ENCODE results near the gene WNT2B. TPM values are rescaled to one million over a fixed set of nuclear protein-coding genes. Genes with fewer than 3 reads are reported as not detected.

Gene WNT2B
- total RNA-seq, 1 experiment from 2014 or later, result 0.68 TPM

DNA sequence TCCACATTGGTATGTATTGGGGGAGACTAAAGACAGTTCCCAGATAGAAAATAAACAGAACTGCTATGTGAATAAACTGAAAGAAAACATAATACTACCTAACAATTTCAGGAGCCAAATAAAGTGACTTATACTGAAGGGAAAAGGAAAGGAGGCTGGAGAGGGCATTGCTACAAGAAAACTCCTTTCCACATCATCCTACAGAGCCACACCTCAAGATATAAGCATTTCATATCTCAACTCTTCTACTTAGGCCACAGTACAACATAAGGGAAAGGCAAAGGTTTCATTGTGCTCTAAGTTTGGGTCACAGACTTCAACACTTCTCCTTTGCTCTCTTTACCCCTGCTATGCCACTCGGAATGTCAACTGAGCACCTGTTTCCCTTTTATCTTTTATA is 55.3 kb downstream of the WNT2B start:
- no CpG with 5 or more reads among the region's 1 CpG for WGBS (ENCODE audit: extremely low coverage, insufficient read length, low lambda C conversion rate)
- H4K20me1 ChIP-seq (ENCODE audit: control insufficient read depth, insufficient read depth, insufficient read length), result no peaks in the 10 kb centered on the region
- H3K9me3 ChIP-seq (ENCODE audit: control insufficient read depth, low read depth, low read length), result no peaks in the 10 kb centered on the region
- no peak overlapping the region for H3K18ac ChIP-seq (ENCODE audit: insufficient read length, low read depth, low read length)
- H2BK15ac ChIP-seq (ENCODE audit: low read depth, low read length), result no peak overlapping the region
- no peak overlapping the region for H3K4me3 Mint-ChIP-seq
- no peak overlapping the region for H3T11ph ChIP-seq (ENCODE audit: low read length)
- no peaks in the 10 kb centered on the region for H3K23me2 ChIP-seq (ENCODE audit: insufficient read length, low read depth, low read length, poor library complexity, severe bottlenecking)
- H3K79me1 ChIP-seq (ENCODE audit: insufficient read depth, low read depth, low read length, poor library complexity, severe bottlenecking), result no peaks in the 10 kb centered on the region
- no peak overlapping the region for H3K27ac Mint-ChIP-seq
- no peak overlapping the region for H2BK12ac ChIP-seq (ENCODE audit: insufficient read length, low read depth, low read length)
- H3K4ac ChIP-seq (ENCODE audit: low read depth, low read length), result no peak overlapping the region
- no peaks in the 10 kb centered on the region for H3K27me3 ChIP-seq (ENCODE audit: insufficient read depth, low read length)
- H3K27me3 Mint-ChIP-seq (ENCODE audit: low read depth), result no peaks in the 10 kb centered on the region
- no peak overlapping the region for H3K23ac ChIP-seq (ENCODE audit: insufficient read length, low read depth, low read length)
- no peak overlapping the region for H3K56ac ChIP-seq (ENCODE audit: insufficient read length, low read depth, low read length)
- no peaks in the 10 kb centered on the region for H3K79me2 ChIP-seq (ENCODE audit: insufficient read depth, low read length)
- H4K91ac ChIP-seq (ENCODE audit: insufficient read length, low read depth, low read length), result no peak overlapping the region
- H2BK20ac ChIP-seq (ENCODE audit: low read depth, low read length, poor library complexity, severe bottlenecking), result no peak overlapping the region
- no peak overlapping the region for H2AFZ ChIP-seq (ENCODE audit: low read length)
- TF ChIP-seq, protein P1, sequence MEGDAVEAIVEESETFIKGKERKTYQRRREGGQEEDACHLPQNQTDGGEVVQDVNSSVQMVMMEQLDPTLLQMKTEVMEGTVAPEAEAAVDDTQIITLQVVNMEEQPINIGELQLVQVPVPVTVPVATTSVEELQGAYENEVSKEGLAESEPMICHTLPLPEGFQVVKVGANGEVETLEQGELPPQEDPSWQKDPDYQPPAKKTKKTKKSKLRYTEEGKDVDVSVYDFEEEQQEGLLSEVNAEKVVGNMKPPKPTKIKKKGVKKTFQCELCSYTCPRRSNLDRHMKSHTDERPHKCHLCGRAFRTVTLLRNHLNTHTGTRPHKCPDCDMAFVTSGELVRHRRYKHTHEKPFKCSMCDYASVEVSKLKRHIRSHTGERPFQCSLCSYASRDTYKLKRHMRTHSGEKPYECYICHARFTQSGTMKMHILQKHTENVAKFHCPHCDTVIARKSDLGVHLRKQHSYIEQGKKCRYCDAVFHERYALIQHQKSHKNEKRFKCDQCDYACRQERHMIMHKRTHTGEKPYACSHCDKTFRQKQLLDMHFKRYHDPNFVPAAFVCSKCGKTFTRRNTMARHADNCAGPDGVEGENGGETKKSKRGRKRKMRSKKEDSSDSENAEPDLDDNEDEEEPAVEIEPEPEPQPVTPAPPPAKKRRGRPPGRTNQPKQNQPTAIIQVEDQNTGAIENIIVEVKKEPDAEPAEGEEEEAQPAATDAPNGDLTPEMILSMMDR (conservative IDR thresholded peaks at IDR 0.05), result no peak
- no peak overlapping the region for H3K14ac ChIP-seq (ENCODE audit: insufficient read depth, low read length)
- peaks cover 2 to 9% (median 6%) of the 10 kb centered on the region in 3 experiments; a peak in 5 of 7 replicates for H3K36me3 Mint-ChIP-seq (ENCODE audit: insufficient read depth in 1 of 3, low read depth in 3 of 3)
- H2AK5ac ChIP-seq (ENCODE audit: insufficient read length, low read length), result no peak overlapping the region
- no peaks in the 10 kb centered on the region for H3K4me1 ChIP-seq (ENCODE audit: insufficient read depth, low read length)
- H3K9ac ChIP-seq (ENCODE audit: extremely low read depth, insufficient read length, low read length), result no peak overlapping the region
- H2BK120ac ChIP-seq (ENCODE audit: low read depth, low read length, poor library complexity, severe bottlenecking), result no peak overlapping the region
- DNase-seq, result no peak
- no peak overlapping the region for H4K8ac ChIP-seq (replicated peaks; ENCODE audit: insufficient read length, low read depth, low read length)
- H3K4me1 Mint-ChIP-seq, result no peaks in the 10 kb centered on the region
- H3K9me3 Mint-ChIP-seq, result no peaks in the 10 kb centered on the region
- no peak overlapping the region for H3K27ac ChIP-seq (ENCODE audit: insufficient read length, low read depth, low read length)
- H4K5ac ChIP-seq (ENCODE audit: insufficient read length, low read depth, low read length), result no peak overlapping the region
- H3K4me2 ChIP-seq (ENCODE audit: insufficient read depth, insufficient read length, low read length), result no peak overlapping the region
- no peak overlapping the region for H2BK5ac ChIP-seq (ENCODE audit: insufficient read length, low read length)
